A673 (cell line): ENCODE measurements around the gene RBM39.

Experiments
- CTCF ChIP-seq: fragments of 300-800, 200-600 bp; sonication (generic); conservative IDR thresholded peaks from 2 replicates; pipeline ENCODE4 v1.5.1; 2017; ENCODE audit warnings: low read depth, mild to moderate bottlenecking, antibody characterized with exemption, low read length, moderate library complexity, mixed read lengths
- EZH2 ChIP-seq: fragments of 200-600 bp; sonication (generic); IDR thresholded peaks from 2 replicates; pipeline ENCODE4 v1.6.1; 2017; ENCODE audit warnings: borderline replicate concordance, low read depth, mild to moderate bottlenecking, mixed read lengths, antibody characterized with exemption, low read length; ENCODE audit not compliant: poor library complexity, severe bottlenecking

- TF ChIP-seq CTCF (no peak), EZH2 (no peak)
These were observed 872 bp upstream of the RBM39 start for GRCh38 chr20:35742741-35743523.
